ENCODE data around the gene PRR15. TPM values are rescaled to one million over a fixed set of nuclear protein-coding genes. Genes with fewer than 3 reads are reported as not detected.

Gene PRR15
- total RNA-seq, 1 donor = 5.2 TPM

DNA sequence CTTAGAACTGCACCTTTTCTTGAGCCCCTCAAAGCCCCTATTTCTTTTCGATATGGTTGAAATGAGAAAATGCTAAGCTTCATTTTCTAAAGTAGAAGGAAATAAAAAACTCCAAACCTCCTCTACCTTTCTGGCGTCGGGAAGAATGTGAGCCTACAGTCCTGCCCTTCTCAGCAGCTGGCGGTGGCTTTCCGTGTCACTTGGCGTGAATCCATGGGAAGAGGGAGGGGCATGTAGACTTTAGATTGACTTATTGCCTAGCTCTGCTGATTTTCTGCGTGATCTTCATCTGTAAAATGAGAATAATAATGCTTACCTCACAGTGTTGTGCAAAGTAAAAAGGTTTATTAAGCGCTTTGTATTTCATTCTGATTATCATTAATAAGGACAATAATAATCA lies 35.0 kb downstream of the PRR15 start:
- no peak overlapping the region for H3K4me3 ChIP-seq (ENCODE audit: low read depth, low read length)
- no peak for DNase-seq (ENCODE audit: low read depth)
- TF ChIP-seq, protein P1, sequence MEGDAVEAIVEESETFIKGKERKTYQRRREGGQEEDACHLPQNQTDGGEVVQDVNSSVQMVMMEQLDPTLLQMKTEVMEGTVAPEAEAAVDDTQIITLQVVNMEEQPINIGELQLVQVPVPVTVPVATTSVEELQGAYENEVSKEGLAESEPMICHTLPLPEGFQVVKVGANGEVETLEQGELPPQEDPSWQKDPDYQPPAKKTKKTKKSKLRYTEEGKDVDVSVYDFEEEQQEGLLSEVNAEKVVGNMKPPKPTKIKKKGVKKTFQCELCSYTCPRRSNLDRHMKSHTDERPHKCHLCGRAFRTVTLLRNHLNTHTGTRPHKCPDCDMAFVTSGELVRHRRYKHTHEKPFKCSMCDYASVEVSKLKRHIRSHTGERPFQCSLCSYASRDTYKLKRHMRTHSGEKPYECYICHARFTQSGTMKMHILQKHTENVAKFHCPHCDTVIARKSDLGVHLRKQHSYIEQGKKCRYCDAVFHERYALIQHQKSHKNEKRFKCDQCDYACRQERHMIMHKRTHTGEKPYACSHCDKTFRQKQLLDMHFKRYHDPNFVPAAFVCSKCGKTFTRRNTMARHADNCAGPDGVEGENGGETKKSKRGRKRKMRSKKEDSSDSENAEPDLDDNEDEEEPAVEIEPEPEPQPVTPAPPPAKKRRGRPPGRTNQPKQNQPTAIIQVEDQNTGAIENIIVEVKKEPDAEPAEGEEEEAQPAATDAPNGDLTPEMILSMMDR (IDR thresholded peaks at IDR 0.05; ENCODE audit: insufficient read depth, low read depth, low read length) = no peak

DNA sequence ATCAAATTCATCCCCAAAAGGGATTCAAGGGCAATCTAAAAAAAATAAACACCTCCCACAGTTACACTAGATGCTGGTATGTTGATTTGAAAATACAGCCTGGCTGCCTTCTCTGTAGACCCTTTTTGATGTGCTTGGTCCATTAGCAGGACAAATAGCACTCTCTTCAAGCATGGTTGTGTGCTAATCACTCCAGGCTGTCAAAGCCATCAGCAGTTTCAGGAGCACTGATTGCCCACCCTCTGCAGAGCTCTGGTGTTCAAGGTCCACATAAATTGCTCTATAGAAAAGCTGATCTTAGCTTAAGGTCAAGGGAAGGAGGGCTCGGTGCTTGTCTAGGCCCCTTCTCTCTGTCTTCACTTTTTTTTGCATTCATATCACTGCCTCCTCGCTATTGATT lies 35.4 kb downstream of the PRR15 start:
- no peak for DNase-seq (ENCODE audit: low read depth)
- TF ChIP-seq, protein P1 (IDR thresholded peaks at IDR 0.05; ENCODE audit: insufficient read depth, low read depth, low read length) = no peak
- H3K4me3 ChIP-seq (ENCODE audit: low read depth, low read length) = no peak overlapping the region

DNA sequence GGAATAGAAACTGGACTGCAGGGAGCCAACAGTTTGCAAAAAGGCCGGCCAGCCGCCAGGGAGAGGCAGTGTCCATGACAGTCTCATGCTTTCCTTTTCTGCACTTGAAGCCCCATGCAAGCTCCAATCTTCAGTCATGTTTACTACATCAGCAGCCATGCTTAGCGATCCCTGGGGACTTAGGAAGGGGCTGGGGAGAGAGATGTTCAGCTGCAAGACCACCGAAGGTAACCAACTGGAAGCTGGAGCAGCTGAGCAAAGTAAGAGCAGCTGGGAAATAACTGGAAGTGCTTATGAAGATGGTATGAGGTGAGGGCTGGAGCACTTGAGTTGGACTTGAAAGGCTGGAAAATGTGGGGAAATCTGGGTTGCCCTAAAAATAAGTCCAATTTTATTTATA lies 37.0 kb downstream of the PRR15 start:
- H3K4me3 ChIP-seq (ENCODE audit: low read depth, low read length) = no peak overlapping the region
- TF ChIP-seq, protein P1 (IDR thresholded peaks at IDR 0.05; ENCODE audit: insufficient read depth, low read depth, low read length) = no peak
- no peak for DNase-seq (ENCODE audit: low read depth)

DNA sequence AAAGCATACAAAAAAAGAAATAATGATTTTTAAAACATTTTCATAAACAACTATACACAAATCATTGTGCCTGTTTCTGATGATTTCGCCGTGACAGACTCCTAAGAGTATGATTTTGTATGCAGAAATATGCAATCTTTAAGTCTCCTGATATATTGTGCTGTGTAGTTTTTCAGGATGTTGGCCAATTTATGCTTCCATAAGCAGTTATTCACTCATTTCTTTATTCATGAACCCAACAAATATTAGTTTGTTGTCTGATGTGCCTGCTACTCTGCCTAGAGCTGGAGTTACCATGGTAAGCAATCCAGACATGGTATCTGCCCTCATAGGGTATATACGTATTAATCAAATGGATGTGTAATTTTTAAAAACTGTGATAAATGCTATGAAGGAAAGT lies 40.4 kb downstream of the PRR15 start:
- TF ChIP-seq, protein P1 (IDR thresholded peaks at IDR 0.05; ENCODE audit: insufficient read depth, low read depth, low read length) = no peak

DNA sequence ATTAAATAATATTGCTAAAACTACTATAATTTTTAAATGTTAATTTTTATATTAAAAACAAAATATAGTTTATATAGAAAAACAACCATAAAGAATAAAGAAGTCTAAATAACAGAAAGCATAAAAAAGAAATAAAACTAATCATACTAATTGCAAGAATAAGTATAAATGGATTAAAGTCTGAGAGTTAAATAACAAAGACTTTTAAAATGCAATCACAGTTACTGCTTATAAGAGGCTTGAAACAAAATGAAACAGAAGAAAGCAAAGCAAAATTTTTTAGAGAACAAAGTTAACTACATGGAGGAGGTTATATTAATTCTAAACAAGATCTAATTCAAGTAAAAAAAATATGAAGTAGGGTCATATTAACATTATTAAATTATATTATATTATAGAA lies 41.1 kb downstream of the PRR15 start:
- H3K4me3 ChIP-seq (ENCODE audit: low read depth, low read length) = no peak overlapping the region
- no peak for DNase-seq (ENCODE audit: low read depth)
- TF ChIP-seq, protein P1 (IDR thresholded peaks at IDR 0.05; ENCODE audit: insufficient read depth, low read depth, low read length) = no peak

More for the DNA sequence above, 40.4 kb downstream of the PRR15 start:
- no peak for DNase-seq (ENCODE audit: low read depth)
- H3K4me3 ChIP-seq (ENCODE audit: low read depth, low read length) = no peak overlapping the region

DNA sequence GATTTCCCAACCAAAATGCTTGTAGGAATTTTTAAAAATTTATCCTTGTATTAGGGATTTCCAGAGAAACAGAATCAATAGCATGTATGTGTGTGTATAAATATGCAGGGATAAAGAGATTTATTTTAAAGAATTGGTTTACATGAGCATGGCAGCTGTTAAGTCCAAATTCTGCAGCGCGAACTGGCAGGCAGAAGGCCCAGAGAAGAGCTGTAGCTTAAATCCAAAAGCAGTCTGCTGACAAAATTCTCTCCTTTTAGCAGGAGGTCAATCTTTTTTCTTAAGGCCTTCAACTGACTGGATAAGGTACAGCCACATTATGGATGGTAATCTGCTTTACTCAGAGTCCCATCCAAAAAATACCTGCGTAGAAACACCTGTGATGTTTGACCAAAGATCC lies 42.0 kb downstream of the PRR15 start:
- TF ChIP-seq, protein P1 (IDR thresholded peaks at IDR 0.05; ENCODE audit: insufficient read depth, low read depth, low read length) = no peak
- no peak overlapping the region for H3K4me3 ChIP-seq (ENCODE audit: low read depth, low read length)
- no peak for DNase-seq (ENCODE audit: low read depth)

DNA sequence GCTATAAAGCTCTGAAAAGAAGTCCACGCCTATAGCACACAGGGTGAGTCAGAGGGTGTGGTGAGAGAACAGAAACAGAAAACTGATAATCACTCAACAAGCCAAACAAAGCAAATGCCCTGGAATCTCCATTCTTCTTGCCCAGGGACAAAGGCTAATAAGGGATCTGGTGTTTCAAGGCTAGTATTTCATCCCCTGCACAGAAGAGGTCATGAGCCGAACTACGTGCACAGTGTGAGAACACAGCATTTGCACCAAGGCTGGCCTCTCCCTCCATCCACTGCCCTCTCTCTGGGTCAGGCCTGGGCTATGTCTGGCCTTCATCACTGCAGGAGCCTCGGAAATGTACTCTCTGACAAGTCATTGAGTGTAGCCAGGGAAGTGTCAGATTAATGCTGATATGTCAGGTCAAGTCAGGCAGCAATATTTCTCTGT lies 42.7 kb downstream of the PRR15 start:
- peak; percentile 88 for DNase-seq (ENCODE audit: low read depth)
- TF ChIP-seq, protein P1 (IDR thresholded peaks at IDR 0.05; ENCODE audit: insufficient read depth, low read depth, low read length) = no peak
- H3K4me3 ChIP-seq (ENCODE audit: low read depth, low read length) = no peak overlapping the region

Data from fibroblast of villous mesenchyme (primary cell).